HG02798 (cell line): Measurements from ENCODE around the gene RSRC1.
"Not testable (repeated sequence)": the region's sequence is repeated elsewhere in the genome, so short reads cannot be mapped to it uniquely, and the experiment has no call there.

Experiments
- ATAC-seq: cut with Tn5 transposase; IDR thresholded peaks from one replicate; pipeline ENCODE4 v1.9.1; 2021; ENCODE audit warnings: mild to moderate bottlenecking; ENCODE audit not compliant: unreplicated experiment, poor library complexity

The RSRC1 gene

DNA sequence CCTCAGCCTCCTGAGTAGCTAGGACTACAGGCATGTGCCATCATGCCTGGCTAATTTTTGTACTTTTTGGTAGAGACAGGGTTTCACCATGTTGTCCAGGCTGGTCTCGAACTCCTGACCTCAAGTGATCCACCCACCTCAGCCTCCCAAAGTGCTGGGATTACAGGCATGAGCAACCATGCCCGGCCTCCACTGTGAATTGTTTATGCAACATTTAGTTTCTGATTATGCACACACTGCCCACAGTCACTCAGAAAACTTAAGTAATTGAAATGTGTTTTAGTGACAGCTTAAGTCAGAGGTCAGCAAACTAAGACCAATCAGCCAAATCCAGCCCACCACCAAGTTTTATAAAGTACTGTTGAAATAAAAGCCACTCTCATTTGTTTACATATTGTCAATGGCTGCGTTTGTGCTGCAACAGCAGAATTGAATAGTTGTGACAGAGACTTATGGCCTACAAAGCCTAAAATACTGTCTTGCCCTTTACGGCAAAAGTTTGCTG lies 385.6 kb downstream of the RSRC1 start:
- ATAC-seq = not testable (repeated sequence)

DNA sequence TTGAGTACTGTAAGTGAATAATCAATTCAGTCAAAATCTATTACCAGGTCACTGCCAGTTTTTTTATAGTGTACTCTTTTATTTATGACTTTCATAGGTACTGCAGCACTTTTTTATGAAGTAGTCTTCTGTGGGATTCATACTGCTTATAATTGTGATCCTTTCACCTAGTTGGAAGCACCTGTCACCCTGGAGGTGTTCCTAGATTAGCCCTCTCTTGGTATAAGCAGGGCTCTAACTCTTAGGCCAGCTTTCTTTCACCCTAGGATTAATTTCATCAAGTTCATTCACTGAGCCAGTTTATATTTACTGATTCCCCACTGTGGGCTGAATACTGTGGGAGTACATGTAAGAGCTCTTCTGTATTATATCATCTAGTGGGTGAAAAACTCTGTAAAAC lies 395.2 kb downstream of the RSRC1 start:
- ATAC-seq = no peak

DNA sequence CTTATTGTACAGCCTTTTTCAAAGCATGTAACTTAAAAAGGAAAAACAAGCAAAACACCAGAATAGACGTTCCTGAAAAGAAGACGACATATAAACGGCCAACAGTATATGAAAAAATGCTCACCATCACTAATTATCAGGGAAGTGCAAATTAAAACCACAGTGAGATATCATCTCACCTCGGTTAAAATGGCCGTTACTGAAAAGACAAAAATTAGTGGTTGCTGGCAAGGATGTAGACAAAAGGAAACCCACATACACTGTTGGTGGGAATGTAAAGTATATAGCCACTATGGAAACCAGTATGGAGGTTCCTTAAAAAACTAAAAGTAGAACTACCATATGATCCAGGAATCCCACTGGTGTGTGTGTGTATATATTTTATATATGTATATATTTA lies 396.6 kb downstream of the RSRC1 start:
- ATAC-seq = no peak

DNA sequence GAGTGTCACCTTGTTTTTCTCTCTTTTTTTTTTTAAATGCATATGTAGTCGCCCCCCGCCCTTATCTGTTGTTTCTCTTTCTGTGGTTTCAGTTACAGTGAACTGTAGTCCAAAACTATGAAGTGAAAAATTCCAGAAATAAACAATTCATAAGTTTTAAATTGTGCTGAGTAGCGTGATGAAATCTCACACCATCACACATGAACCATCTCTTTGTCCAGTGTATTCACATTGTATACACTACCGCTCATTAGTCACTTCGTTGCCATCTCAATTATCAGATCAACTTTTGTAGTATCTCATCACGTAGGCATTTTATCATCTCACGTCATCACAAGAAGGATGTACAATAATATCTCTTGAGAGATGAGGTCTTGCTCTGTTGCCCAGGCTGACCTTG lies 398.6 kb downstream of the RSRC1 start:
- ATAC-seq = no peak

DNA sequence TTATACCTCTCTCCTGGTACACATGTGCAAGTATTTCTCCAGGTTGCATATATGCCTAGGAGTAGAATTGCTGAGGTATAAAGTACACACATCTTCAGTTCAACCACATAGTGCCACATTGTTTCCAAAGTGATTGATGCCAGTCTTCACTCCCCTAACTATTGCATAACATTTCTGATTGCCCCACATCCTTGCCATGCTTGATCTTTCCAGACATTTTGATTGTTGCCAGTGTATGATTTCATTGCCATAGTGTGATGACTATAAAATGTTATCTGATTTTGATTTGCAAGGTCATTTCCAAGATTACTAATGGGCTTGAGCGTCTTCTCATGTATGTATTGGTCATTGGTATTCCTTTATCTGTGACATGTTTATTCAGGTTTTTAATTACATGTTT lies 400.0 kb downstream of the RSRC1 start:
- no peak for ATAC-seq

DNA sequence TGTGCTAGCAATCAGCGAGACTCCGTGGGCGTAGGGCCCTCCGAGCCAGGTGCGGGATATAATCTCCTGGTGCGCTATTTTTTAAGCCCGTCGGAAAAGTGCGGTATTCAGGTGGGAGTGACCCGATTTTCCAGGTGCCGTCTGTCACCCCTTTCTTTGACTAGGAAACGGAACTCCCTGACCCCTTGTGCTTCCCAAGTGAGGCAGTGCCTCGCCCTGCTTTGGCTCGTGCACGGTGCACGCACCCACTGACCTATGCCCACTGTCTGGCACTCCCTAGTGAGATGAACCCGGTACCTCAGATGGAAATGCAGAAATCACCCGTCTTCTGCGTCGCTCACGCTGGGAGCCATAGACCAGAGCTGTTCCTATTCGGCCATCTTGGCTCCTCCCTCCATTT lies 406.8 kb downstream of the RSRC1 start:
- not testable (repeated sequence) for ATAC-seq

DNA sequence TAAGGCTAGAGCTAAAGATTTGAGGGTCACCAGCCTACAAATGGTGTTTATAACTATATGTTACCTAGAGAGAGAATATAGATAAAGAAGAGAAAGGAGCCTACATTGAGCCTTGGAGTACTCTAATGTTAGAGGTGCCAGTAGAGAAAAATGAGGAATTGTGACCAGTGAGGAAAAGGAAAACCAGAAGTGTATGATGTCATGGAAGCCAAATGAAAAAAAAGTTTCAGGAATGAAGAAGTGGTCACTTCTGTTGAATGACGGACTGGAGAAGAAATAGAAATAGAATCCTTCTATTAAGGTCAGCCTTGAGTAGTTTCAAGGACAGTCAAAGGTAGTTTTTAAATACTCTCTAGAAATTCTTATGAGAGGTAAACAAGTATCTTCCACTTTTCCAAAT lies 409.9 kb downstream of the RSRC1 start:
- no peak for ATAC-seq

DNA sequence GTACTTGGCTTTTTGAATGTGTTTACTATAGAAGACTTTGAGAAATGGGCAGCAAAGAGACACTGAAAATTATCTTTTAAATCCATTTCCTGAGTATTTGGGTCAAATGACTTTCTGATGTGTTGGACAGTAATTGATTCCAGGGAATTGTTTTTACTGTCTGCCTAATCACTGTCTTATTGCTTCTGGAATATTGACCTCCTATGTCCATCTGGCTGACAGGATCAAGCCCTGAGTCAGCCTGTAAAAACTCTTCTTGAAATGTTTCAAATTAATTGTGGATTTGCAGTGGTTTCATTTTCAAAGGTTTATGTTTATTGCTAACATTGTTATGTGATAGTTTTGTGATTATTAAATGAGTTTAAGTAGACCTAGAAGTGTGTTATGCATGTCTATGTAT lies 410.5 kb downstream of the RSRC1 start:
- no peak for ATAC-seq

DNA sequence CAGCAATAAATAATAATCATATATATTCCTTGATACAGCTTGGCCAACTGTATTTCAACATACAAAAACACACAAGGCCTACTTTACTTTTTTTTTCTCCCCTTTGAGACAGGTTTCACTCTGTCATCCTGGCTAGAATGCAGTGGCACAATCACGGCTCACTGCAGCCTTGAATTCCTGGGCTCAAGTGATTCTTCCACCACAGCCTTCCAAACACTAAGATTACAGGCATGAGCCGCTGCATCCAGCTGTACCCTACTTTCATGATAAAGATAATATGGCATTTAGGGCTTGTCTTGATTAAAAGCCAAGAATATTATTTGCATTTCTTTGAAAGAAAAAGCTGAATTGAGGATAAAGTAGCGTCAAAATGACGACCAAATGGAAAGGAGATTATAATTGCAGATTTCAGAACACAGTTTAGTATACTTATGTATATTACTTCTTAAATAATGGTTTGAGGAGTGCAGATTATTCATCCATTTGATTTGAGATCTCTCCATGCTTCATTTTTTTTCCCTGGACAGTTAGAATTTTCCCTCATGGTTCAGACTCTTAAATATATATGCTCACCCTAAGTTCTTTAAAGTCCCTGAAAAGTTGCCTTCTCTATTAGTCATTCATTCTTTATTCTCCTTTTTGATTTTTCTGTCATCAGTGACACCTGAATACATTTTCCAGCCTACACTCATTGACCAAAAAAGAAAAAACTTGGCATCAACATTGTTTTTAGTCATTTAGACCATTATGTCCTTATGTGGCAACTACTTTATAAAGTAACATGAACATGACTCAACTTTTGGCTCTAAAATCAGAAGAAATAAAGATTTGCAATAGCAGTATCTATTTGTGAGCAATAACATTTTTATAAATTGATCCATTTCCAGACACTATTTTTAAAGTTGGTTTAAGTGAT lies 412.6 kb downstream of the RSRC1 start:
- ATAC-seq = no peak

DNA sequence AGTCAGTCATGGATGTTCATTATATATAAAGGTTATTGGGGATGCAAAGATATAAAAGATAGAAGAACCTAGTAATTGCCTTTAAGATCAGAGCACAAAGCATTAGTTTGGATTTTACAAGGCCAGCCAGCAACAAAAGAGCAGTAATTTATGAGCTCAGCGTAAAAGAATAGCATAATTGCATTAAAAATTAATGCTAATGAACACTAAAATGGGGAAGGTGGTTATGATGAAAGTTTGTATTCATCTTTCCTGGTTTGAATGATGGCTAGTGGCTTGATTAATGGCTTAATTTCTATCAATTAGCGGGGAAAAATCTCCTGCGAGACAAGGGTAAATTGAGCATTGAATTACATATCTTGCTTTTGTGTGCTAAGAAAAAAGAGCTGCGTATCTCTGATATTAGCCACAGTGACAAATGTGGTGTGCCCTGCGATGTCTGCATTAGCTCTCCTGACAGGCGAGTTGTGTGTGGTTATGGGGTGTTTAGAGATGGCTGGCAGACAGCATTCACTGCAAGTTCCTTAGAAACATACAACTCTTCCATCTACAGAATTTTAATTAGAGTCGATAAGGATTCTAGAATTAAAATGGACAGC lies 418.3 kb downstream of the RSRC1 start:
- ATAC-seq = no peak

DNA sequence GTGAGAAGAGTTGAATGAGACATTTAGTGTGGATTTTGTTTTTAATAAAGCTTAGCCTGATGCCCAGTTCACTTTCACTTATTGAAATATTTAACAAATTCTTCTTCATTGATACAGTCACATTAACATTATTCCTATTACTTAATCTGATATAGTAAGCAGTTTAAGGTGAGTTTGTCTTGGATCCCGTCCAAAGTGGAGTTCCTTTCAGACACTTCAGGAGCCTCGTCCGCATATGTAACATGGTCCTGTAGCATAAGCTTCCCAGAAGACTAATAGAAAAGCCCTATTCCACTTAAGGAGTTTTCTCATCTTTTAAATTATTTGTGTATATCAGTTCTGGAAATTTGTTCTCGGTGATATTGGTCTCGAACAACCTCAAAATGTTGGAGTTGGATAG lies 421.4 kb downstream of the RSRC1 start:
- no peak for ATAC-seq

DNA sequence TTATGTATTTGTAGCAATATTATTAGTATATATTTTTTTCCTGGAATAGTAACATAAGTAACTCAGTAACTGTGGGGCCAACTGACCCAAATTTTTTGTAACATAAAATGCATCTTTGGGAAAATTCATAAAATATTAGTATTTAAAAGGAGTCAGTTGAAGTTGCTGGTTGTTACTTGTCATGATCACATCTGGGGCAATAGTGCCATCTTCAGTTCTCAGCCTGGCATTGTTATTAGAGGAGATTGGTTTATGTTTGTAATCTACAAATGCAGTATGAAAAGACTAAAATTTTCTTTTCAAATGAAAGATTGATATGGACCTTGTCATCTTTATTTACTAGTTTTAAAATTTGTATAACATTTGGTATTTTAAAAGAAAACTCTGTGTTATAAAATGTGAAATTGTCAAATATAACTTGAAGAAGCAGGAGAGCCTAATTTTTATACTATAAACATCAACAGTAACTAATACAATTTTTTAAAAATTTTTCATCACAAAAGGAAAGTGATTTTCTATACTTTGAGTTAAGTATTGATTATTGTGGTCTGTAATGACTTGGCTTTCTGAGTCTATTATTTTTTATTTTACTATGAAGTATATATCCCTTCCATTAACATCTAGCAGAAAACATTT lies 422.3 kb downstream of the RSRC1 start:
- peak; percentile 62 for ATAC-seq

DNA sequence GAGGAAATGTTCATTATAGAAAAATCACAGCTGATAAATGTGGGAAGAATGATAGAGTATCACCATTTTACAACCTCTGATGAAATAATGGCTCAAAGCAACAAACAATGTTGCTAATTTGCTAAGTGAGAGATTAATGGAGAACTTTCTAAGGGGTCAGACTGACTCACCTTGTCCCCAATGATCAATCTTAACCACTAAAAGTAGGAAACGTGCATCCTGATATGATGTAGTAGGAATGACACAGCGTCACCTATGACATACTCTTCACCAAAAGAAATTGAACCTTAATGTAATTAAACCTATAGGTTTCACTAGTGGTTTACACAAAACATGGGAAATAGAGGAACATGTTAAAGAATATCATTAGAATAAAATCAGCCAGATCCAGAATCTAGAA lies 426.0 kb downstream of the RSRC1 start:
- no peak for ATAC-seq

DNA sequence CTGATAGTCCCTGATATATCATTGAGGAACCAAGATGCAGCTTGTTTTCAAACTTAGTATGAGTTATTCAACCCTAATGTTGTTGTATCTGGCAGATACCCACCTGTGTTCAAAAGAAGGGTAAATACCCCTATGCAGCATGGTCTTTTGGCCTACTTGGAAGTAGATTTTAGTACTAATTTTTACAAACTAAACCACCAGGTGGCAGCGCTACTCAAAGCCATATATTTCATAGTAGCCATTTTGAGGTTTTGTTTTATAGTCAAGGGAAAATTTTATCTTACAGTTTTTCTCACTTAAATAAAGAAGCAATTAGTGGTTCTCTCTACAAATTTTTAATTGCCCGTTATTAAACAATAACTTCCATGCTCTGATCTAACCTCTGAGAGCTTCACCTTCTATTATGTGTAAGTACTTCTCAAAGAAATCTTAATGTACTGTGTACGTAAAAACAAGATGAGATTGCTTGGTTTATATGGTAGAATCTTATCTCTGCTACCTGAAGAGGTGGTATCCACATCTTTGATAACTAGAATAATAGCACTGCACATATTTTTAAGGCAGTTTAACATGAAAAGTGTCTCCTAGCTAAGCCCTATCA lies 429.6 kb downstream of the RSRC1 start:
- peak; percentile 73 for ATAC-seq

DNA sequence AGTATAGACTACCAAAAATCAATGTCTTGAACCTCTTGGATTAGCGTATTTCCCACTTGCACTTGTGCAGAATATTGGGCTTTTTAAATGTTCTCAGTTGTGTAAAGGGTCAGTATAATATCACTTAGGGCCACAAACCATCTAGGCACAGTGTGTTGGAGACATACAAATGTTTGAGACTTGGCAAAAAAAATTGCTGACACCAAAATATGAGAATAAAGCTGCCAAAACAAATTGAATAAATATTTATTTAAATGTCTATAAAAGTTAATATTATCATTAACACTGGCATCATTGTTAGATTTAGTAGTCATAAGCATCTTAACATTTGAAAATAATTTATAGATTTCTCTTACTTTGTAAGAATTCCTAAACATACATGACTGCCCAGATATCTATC lies 430.2 kb downstream of the RSRC1 start:
- no peak for ATAC-seq

DNA sequence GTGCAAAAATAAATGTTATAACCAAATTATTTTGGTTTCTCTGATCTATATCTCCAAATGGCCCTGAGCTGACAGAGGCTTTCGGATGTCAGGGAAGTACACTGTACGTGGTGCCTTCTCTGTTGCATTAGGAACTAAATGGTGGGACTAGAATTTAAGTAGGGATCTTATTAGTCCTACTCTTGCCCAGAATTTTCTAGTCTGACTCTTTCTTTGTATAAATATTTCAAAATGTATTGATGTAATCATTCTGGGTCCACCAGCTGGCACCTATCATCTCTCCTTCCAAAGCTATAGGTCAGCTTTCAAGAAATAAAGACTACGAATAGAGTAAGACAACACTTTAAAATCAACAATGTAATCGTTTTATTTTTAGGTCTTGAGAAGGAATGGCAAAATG lies 438.8 kb downstream of the RSRC1 start:
- ATAC-seq = no peak

DNA sequence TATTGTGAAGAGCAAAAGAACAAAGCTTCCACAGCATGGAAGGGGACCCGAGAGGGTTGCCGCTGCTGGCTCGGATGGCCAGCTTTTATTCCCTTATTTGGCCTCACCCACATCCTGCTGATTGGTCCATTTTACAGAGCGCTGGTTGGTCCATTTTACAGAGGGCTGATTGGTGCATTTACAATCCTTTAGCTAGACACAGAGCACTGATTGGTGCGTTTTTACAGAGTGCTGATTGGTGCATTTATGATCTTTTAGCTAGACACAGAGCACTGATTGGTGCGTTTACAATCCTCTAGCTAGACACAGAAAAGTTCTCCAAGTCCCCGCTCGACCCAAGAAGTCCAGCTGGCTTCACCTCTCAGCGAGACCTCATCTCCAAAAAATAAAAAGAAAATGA lies 440.0 kb downstream of the RSRC1 start:
- ATAC-seq = not testable (repeated sequence)

DNA sequence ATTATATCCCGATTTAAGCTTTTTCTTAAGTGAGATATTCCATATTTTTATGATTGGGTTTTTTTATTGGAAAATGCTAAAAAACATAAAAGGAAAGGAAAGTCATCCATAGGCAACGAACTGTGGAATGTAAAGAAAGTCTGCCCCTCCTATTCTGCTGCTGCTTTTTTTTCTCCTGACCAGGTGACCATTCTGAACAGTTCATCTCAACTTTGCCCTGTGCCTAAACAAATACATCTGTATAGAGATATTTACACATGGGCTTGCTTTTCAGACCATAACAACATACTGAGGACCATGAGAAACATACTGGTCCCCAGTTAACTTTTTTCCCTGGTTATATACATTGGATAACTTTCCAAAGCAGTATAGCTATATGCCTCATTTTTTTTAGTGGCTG lies 442.2 kb downstream of the RSRC1 start:
- ATAC-seq = no peak

DNA sequence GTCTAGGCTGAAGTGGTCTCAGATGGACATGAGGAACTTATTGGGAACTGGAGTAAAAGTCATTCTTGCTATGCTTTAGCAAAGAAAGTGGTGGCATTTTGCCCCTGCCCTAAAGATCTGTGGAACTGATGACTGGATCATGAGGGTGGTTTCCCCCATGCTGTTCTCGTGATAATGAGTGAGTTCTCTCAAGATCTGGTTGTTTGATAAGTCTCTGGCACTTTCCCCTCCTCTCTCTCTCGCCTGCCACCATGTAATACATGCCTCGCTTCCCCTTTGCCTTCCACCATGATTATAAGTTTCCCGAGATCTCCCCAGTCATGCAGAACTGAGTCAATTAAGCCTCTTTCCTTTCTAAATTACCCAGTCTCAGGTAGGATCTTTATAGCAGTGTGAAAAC lies 449.6 kb downstream of the RSRC1 start:
- no peak for ATAC-seq

DNA sequence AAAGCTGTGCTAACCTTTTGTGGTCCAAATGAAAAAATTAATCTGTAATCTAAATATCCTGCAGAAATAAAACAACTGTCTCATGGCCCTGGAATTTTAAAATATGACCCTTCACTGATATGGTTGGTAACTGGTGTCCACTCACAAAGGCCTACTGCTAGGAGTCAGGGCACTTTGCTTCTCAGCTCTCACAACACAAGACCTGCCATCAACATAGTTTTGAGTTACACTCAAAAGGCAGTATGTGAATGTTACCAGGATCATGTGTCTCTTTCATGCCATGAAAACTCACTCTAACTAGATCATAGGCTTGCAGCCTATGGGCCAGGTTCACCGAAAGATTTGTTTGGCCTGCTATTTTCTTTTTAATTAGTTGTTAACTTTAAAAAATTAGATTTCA lies 451.1 kb downstream of the RSRC1 start:
- no peak for ATAC-seq

DNA sequence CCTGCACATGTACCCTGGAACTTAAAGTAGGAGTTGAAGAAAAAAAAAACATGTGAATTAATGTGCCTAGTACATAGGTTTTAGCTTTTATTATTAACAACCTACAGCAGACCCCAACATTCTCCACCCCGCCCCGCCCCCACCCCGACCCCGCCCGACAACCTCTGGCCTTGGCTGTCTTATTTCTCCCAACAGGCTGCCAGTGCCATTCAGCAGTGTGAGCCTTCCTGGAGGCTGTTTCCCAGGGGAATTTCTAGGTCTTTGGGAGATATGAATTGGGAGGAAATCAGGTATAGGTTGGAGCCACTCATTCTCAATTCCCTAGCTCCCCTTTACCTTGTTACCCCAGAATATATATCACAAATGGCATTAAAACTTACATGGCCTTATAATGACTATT lies 452.8 kb downstream of the RSRC1 start:
- ATAC-seq = no peak
